DMS153 treated with DMSO at 0.1 percent for 48 hours (cell line): Measurements from ENCODE around the gene TSHR.
"Not testable (repeated sequence)": the region's sequence is repeated elsewhere in the genome, so short reads cannot be mapped to it uniquely, and the experiment has no call there.

Experiments
- DNase-seq: peaks from one replicate; lab custom pipeline; 2025; ENCODE audit not compliant: unreplicated experiment; lab: John Stamatoyannopoulos, UW

Gene TSHR

DNA sequence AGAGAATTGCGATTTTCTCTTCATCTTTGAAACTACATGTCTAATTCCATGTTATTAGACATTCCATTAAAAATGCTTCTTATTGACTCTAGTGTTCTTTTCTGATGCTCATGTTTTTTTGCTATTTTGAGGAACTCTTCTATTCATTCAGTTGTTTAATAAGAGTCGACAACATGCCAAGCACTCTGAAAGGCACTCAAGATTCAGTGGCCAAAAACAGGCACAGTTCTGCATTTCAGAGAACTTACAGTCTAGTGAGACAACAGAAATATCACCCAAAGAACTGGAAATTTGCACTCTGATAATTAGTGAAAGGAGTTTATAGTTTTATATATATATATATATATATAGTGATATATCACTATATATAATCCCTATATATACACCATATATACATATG is 111.7 kb downstream of the TSHR start:
- no peak for DNase-seq

- DNase-seq: no peak
Observed at GRCh38 chr14:81068176-81068782, 112.9 kb downstream of the TSHR start.

- no peak for DNase-seq
Observed at GRCh38 chr14:81070511-81070910, 115.1 kb downstream of the TSHR start.

GRCh38 chr14:81085596-81085995 is 130.2 kb downstream of the TSHR start:
- no peak for DNase-seq

DNA sequence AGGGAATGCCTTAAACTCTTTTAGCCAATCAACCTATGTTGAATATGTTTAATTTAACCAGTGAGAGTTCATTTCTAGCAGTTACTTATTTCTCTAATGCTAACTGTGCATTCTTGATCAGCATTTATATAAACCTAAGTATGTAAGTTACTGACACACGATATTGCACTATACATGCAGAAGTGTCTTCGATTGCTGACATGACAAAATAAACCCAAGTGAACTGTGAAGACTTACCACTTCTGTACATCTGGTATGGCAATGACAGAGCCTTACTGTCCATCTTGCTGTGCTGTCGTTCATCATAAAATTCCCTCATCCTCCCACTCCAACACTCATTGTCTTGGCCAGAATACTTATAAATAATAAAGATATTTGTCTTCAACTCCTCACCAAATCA is 131.8 kb downstream of the TSHR start:
- DNase-seq: no peak

GRCh38 chr14:81091139-81091538 is 135.7 kb downstream of the TSHR start:
- DNase-seq: no peak

DNA sequence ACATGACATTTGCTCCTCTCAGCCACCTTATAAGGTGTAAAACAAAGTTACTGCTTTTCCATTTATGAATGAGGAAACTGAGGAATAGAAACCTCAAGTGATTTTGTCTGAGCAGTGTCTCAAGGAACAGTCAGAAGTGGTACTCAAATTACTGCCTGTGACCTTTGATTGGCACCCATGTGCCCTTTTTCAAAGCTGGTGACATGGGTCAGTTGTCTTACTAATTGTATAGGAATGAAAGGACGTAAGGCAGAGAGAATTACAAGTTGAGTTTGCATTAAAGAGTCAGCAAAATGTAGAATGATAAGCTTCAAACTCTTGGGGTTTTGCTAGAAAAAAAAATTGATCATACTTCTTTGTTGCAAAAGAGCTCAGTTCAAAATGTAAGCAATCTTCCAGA is 136.2 kb downstream of the TSHR start:
- DNase-seq: no peak

DNA sequence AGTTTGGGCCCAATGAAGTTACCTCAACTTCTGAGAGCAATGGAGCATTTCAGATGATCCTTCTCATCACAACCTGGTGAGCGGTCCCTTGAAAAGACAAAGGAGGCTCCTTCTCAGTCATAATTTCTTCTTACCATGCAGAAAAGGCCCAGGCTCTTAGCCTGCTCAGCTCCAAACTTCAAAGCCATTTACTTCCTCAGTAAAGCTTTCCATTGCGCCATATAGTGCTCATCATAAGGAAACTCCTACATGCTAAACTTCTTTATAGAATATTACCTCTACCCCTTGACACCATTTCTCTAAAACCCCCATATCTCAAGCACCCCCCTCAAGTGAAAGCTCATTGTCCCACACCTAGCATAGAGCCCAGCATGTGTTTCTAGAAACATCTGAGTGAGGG is 138.2 kb downstream of the TSHR start:
- DNase-seq: no peak

GRCh38 chr14:81095539-81095938 is 140.1 kb downstream of the TSHR start:
- no peak for DNase-seq

DNA sequence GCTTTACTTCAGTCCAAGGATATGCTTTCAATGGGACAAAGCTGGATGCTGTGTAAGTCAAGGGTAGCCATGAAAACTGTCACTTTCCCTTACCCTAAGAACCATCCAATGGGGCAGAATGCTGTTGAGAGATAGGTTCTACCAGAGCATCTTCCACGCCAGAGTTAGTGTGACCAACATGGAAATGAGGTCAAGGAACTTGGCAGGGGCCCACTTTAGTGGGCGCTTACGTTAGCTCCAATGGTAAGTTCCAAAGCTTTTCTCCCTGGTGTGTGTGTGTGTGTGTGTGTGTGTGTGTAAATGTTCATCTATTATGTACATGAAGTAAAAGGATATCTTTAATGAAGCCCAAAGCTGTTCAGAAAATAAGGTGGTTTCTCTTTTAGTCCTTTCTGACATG is 141.2 kb downstream of the TSHR start:
- DNase-seq: no peak

DNA sequence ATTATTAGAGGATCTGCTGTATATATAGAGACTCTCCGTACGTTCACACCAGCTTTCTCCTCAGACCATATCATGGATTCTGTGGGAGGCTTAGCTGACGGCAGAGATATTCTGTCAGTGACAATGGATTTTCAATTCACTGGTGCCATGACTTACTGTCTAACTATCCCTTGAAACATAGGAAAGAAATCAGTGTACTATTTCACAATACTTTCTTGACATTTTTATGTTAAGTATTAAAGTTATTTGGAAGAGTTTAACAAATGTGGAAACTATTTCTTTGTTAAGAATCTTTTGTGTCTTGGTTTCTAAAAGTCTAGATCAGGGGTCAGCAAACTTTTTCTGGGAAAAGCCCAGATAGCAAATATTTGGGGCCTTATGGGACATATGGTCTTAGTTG is 146.8 kb downstream of the TSHR start:
- DNase-seq: no peak

GRCh38 chr14:81103443-81103842 is 148.0 kb downstream of the TSHR start:
- DNase-seq: no peak

DNA sequence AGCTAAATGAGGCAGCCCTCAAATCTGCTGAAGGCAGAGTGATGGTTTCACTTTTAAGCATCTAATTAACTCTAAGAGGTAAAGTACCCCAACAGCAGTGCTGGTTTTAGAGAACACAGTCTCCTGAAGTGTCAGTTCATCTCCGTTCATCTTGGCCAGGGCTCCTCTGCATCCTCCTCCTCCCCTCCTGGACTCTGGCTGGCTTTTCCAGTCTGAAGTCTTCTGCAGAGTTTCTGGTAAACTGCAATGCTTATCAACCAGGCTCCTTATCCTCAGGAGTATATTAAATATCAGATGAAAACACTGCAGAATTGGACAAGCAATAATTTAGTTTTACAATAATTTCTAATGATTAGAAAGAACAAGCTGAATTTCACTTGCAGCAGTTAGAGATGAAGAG is 150.0 kb downstream of the TSHR start:
- DNase-seq: no peak

DNA sequence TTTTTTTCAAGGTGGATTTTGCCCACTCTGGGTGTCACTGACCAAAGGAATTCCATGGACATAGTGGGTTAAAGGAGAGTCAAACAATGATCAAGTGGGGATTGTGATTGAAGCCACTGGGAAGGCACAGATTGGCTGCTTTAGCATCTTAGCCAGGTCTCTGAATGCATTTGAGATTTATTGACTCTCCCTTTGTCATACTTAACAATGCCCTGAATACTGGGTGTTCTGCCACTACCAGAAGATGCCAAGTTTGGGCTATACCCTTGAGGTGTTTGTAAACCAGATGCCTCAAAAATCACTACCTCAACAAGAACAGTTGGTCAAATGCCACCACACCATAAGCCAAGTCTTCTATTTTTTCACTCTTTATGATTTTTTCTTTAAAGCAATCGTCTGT is 150.5 kb downstream of the TSHR start:
- DNase-seq: no peak

DNA sequence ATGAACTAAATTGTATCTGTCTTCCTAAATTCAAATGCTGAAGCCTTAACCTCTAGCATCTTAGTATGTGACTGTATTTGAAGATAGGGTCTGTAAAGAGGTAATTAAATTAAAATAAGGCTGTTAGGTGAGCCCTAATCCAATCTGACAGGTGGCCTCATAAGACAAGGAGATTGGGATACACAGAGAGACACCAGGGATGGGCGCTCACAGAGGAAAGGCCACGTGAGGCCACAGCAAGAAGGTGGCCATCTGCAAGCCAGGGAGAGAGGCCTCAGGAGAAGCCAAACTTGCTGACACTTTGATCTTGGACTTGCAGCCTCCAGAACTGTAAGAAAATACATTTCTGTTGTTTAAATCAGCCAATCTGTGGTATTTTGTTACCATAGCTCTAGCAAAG is 154.8 kb downstream of the TSHR start:
- DNase-seq: no peak

GRCh38 chr14:81113176-81113575 is 157.8 kb downstream of the TSHR start:
- DNase-seq: no peak

- DNase-seq: not testable (repeated sequence)
Observed at GRCh38 chr14:81113945-81114820, 158.8 kb downstream of the TSHR start.

DNA sequence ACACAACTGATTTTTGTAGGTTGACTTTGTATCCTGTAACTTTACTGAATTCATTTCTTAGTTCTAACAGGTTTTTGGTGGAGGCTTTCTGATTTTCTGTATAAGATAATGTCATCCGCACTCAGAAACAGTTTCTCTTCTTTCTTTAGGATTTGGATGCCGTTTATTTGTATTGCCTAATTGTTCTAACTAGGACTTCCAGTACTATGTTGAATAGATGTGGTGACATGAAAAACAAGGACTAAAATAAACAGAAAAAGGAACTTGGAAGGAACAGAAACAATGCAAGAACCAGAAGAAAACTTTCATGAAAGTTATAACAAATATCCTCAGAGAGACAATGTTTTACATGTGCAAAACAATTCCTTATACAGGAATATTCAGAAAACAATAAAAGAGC is 165.1 kb downstream of the TSHR start:
- DNase-seq: no peak

DNA sequence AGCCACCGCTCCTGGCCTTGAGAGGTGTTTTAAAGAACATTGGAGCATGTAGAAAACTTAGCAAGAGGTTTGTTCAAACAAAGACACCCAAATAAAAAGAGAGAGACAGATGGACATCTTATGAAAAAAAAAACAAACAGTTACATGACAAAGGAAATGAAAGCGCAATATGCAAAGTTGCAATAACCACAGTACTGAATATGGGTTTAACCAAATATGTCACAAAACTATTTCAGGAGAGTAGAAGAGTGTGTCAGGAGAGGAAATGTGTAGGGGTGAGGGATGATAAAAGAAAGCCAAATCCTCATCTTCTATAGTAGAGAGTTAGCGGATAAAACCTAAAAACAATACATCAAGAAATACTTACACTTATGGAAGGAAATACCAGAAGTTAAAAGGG is 166.9 kb downstream of the TSHR start:
- no peak for DNase-seq

DNA sequence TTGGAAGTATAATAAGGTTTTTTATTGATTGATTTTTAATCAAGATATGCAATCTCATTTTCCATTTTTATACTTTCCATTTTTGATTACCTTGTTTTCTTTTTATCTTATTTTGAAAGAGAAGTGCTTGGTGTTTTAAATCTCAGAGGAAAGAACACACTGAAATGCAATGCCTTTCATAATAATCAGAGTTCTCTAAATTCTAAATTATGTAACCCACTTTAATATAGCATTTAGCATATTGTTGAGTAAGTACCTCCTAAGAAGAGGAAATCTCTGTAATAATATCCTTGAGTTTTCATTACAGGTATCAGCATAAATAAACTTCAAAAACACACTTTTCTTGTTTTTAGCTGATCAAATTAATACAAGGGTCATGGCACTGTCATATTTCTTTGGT is 168.4 kb downstream of the TSHR start:
- DNase-seq: no peak

- DNase-seq: no peak
Observed at GRCh38 chr14:81125536-81125935, 170.1 kb downstream of the TSHR start.

- DNase-seq: no peak
Observed at GRCh38 chr14:81127785-81128184, 172.4 kb downstream of the TSHR start.

DNA sequence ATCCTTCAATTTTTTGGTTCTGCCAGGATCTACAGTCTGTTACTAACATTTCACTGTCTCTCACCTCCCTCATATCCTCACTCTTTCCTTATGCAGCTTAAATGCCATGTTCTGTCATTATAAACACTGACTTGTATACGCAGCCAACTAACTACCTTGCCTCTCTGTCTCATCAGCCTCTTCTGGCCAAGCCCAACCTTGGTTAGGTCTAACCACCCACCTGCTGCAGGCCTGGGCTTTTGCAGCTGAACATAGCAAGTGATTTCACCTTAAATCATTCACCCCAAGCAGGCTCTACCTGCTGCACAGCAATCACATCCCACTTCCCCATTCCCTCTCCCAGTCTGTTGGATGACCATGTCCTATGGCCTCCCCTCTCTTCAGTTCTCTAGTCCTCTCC is 173.8 kb downstream of the TSHR start:
- no peak for DNase-seq
